Hepatocyte (in vitro differentiated cells): ENCODE measurements around the gene UNC5A.

ENCODE experiments used
- EZH2phosphoT487 ChIP-seq: fragments of 200-600 bp; sonication (generic); IDR thresholded peaks from one replicate; pipeline ENCODE4 v1.6.1; 2018; ENCODE audit warnings: antibody characterized with exemption, mild to moderate bottlenecking, low read depth, moderate library complexity; ENCODE audit not compliant: unreplicated experiment, severe bottlenecking
- TF ChIP-seq, protein P1 (sequence below): fragments of 200-600 bp; sonication (generic); IDR thresholded peaks from 2 replicates; pipeline ENCODE4 v1.5.1; 2016; ENCODE audit warnings: antibody characterized with exemption, mild to moderate bottlenecking; ENCODE audit not compliant: poor library complexity

DNA sequence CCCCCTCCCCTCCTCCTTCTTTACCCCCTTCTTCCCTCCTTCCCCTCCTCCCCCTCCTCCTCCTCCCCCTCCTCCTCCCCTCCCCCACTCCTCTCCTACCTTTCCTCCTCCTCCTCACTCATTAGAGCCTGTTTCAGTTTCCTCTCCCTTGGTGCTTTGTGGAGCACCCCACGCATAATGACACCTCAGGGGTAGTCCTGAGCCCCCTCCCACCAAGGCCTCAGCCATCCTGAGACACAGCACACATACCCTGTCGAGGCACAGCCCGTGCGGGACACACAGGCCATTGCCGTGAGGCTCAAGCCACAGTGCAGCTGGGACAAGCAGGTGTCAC lies 53.4 kb downstream of the UNC5A start:
- TF ChIP-seq, protein P1, sequence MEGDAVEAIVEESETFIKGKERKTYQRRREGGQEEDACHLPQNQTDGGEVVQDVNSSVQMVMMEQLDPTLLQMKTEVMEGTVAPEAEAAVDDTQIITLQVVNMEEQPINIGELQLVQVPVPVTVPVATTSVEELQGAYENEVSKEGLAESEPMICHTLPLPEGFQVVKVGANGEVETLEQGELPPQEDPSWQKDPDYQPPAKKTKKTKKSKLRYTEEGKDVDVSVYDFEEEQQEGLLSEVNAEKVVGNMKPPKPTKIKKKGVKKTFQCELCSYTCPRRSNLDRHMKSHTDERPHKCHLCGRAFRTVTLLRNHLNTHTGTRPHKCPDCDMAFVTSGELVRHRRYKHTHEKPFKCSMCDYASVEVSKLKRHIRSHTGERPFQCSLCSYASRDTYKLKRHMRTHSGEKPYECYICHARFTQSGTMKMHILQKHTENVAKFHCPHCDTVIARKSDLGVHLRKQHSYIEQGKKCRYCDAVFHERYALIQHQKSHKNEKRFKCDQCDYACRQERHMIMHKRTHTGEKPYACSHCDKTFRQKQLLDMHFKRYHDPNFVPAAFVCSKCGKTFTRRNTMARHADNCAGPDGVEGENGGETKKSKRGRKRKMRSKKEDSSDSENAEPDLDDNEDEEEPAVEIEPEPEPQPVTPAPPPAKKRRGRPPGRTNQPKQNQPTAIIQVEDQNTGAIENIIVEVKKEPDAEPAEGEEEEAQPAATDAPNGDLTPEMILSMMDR = no peak
- TF ChIP-seq EZH2phosphoT487 = no peak
